ENCODE results near the gene LITAF. TPM values are rescaled to one million over a fixed set of nuclear protein-coding genes. Genes with fewer than 3 reads are reported as not detected.

LITAF gene
- 100 to 1,000 TPM in 2 of 3 donors, 10 to 100 TPM in 1; 68.4 to 127 (median 103) TPM for total RNA-seq

- Mint-ChIP-seq H3K27me3 (ENCODE audit: low read depth) (no peaks in the 10 kb centered on the region), H3K9me3 (no peaks in the 10 kb centered on the region), H3K4me3 (peak within 1 kb of the TSS; percentile 95), H3K36me3 (ENCODE audit: insufficient read depth) (peaks cover 3% of the 10 kb centered on the region), H3K4me1 (ENCODE audit: low read depth) (peaks cover 42% of the 10 kb centered on the region)
- ATAC-seq (peak; percentile 72), DNase-seq (peak; percentile 41)
These were observed at the start of gene LITAF for GRCh38 chr16:11586856-11587642. Gene LITAF (minus strand): TSS chr16:11586919. CDS start chr16:11556730, 30,189 bp downstream.

GRCh38 chr16:11636172-11636721 is 49.5 kb upstream of the LITAF start:
- Mint-ChIP-seq H3K4me3 (no peak overlapping the region), H3K4me1 (ENCODE audit: low read depth) (peaks cover 20% of the 10 kb centered on the region), H3K27me3 (ENCODE audit: low read depth) (no peaks in the 10 kb centered on the region), H3K9me3 (no peaks in the 10 kb centered on the region), H3K36me3 (ENCODE audit: insufficient read depth) (no peaks in the 10 kb centered on the region)
- no peak for ATAC-seq
- DNase-seq = no peak

- Mint-ChIP-seq H3K4me1 (ENCODE audit: low read depth) (peaks cover 17% of the 10 kb centered on the region), H3K4me3 (no peak overlapping the region), H3K9me3 (no peaks in the 10 kb centered on the region), H3K27me3 (ENCODE audit: low read depth) (no peaks in the 10 kb centered on the region), H3K36me3 (ENCODE audit: insufficient read depth) (no peaks in the 10 kb centered on the region)
- DNase-seq (no peak), ATAC-seq (no peak)
These were observed 49.0 kb upstream of the LITAF start for GRCh38 chr16:11635679-11636171.

- Mint-ChIP-seq H3K36me3 (ENCODE audit: insufficient read depth) (no peaks in the 10 kb centered on the region), H3K27me3 (ENCODE audit: low read depth) (no peaks in the 10 kb centered on the region), H3K9me3 (no peaks in the 10 kb centered on the region), H3K4me1 (ENCODE audit: low read depth) (peaks cover 16% of the 10 kb centered on the region), H3K4me3 (no peak overlapping the region)
- ATAC-seq (no peak), DNase-seq (no peak)
These were observed 48.5 kb upstream of the LITAF start for GRCh38 chr16:11635113-11635652.

GRCh38 chr16:11634312-11634711 is 47.6 kb upstream of the LITAF start:
- Mint-ChIP-seq H3K4me1 (ENCODE audit: low read depth) (peaks cover 21% of the 10 kb centered on the region), H3K4me3 (no peak overlapping the region), H3K27me3 (ENCODE audit: low read depth) (no peaks in the 10 kb centered on the region), H3K36me3 (ENCODE audit: insufficient read depth) (no peaks in the 10 kb centered on the region), H3K9me3 (no peaks in the 10 kb centered on the region)
- DNase-seq (no peak), ATAC-seq (no peak)

- Mint-ChIP-seq H3K4me3 (no peak overlapping the region), H3K4me1 (ENCODE audit: low read depth) (peaks cover 27% of the 10 kb centered on the region), H3K36me3 (ENCODE audit: insufficient read depth) (no peaks in the 10 kb centered on the region), H3K9me3 (no peaks in the 10 kb centered on the region), H3K27me3 (ENCODE audit: low read depth) (no peaks in the 10 kb centered on the region)
- ATAC-seq (no peak), DNase-seq (no peak)
These were observed 46.4 kb upstream of the LITAF start for GRCh38 chr16:11633113-11633512.

GRCh38 chr16:11632455-11632939 is 45.8 kb upstream of the LITAF start:
- Mint-ChIP-seq H3K9me3 (no peaks in the 10 kb centered on the region), H3K36me3 (ENCODE audit: insufficient read depth) (no peaks in the 10 kb centered on the region), H3K4me3 (no peak overlapping the region), H3K27me3 (ENCODE audit: low read depth) (no peaks in the 10 kb centered on the region), H3K4me1 (ENCODE audit: low read depth) (peaks cover 29% of the 10 kb centered on the region)
- ATAC-seq (no peak), DNase-seq (no peak)

- no peaks in the 10 kb centered on the region for H3K36me3 Mint-ChIP-seq (ENCODE audit: insufficient read depth)
- H3K9me3 Mint-ChIP-seq = no peaks in the 10 kb centered on the region
- ATAC-seq (no peak), DNase-seq (no peak)
- H3K4me1 Mint-ChIP-seq (ENCODE audit: low read depth) = peaks cover 29% of the 10 kb centered on the region
- H3K4me3 Mint-ChIP-seq = no peak overlapping the region
- no peaks in the 10 kb centered on the region for H3K27me3 Mint-ChIP-seq (ENCODE audit: low read depth)
These were observed 44.5 kb upstream of the LITAF start for GRCh38 chr16:11631214-11631613.

- Mint-ChIP-seq H3K4me3 (no peak overlapping the region), H3K36me3 (ENCODE audit: insufficient read depth) (no peaks in the 10 kb centered on the region), H3K9me3 (no peaks in the 10 kb centered on the region), H3K4me1 (ENCODE audit: low read depth) (peaks cover 31% of the 10 kb centered on the region), H3K27me3 (ENCODE audit: low read depth) (no peaks in the 10 kb centered on the region)
- ATAC-seq (no peak), DNase-seq (no peak)
These were observed 44.0 kb upstream of the LITAF start for GRCh38 chr16:11630768-11631056.

- no peak for DNase-seq
- Mint-ChIP-seq H3K36me3 (ENCODE audit: insufficient read depth) (no peaks in the 10 kb centered on the region), H3K4me1 (ENCODE audit: low read depth) (peaks cover 36% of the 10 kb centered on the region), H3K27me3 (ENCODE audit: low read depth) (no peaks in the 10 kb centered on the region), H3K9me3 (no peaks in the 10 kb centered on the region), H3K4me3 (no peak overlapping the region)
- ATAC-seq = peak in 1 of 2 donors; percentile 11
These were observed 43.5 kb upstream of the LITAF start for GRCh38 chr16:11630046-11630767.

- ATAC-seq = peak; percentile 45 to 69
- peaks cover 44% of the 10 kb centered on the region for H3K4me1 Mint-ChIP-seq (ENCODE audit: low read depth)
These were observed 42.6 kb upstream of the LITAF start for GRCh38 chr16:11629071-11630030.

GRCh38 chr16:11627822-11628457 is 41.2 kb upstream of the LITAF start:
- Mint-ChIP-seq H3K4me1 (ENCODE audit: low read depth) (peaks cover 43% of the 10 kb centered on the region), H3K27me3 (ENCODE audit: low read depth) (no peaks in the 10 kb centered on the region), H3K9me3 (no peaks in the 10 kb centered on the region), H3K36me3 (ENCODE audit: insufficient read depth) (no peaks in the 10 kb centered on the region), H3K4me3 (no peak overlapping the region)
- DNase-seq (no peak), ATAC-seq (no peak)

More at GRCh38 chr16:11629071-11630030, 42.6 kb upstream of the LITAF start:
- H3K9me3 Mint-ChIP-seq = no peaks in the 10 kb centered on the region
- H3K36me3 Mint-ChIP-seq (ENCODE audit: insufficient read depth) = no peaks in the 10 kb centered on the region
- no peaks in the 10 kb centered on the region for H3K27me3 Mint-ChIP-seq (ENCODE audit: low read depth)
- no peak for DNase-seq
- H3K4me3 Mint-ChIP-seq = no peak overlapping the region

GRCh38 chr16:11627292-11627663 is 40.6 kb upstream of the LITAF start:
- DNase-seq (no peak), ATAC-seq (no peak)
- H3K4me3 Mint-ChIP-seq = no peak overlapping the region
- H3K9me3 Mint-ChIP-seq = no peaks in the 10 kb centered on the region
- H3K4me1 Mint-ChIP-seq (ENCODE audit: low read depth) = peaks cover 47% of the 10 kb centered on the region
- no peaks in the 10 kb centered on the region for H3K27me3 Mint-ChIP-seq (ENCODE audit: low read depth)
- no peaks in the 10 kb centered on the region for H3K36me3 Mint-ChIP-seq (ENCODE audit: insufficient read depth)
